Measurements from ENCODE around the gene TMPRSS12.
A peak's percentile ranks its signal among the peaks of the same experiment; 100 is the strongest.
"Not testable (repeated sequence)": the region's sequence is repeated elsewhere in the genome, so short reads cannot be mapped to it uniquely, and the experiment has no call there.

The TMPRSS12 gene

GRCh38 chr12:50924131-50924438, 81.4 kb downstream of the TMPRSS12 start:
- no peak overlapping the region for H3K4me3 ChIP-seq (ENCODE audit: low read depth, low read length)
- DNase-seq (ENCODE audit: low read depth), result no peak
- TF ChIP-seq CTCF (IDR thresholded peaks at IDR 0.05; ENCODE audit: low read depth, low read length, missing control alignments), result no peak

GRCh38 chr12:50924439-50925341, 82.0 kb downstream of the TMPRSS12 start:
- peak overlapping the region; percentile 63 for H3K4me3 ChIP-seq (ENCODE audit: low read depth, low read length)
- no peak for TF ChIP-seq CTCF (IDR thresholded peaks at IDR 0.05; ENCODE audit: low read depth, low read length, missing control alignments)
- peak; percentile 89 for DNase-seq (ENCODE audit: low read depth)

GRCh38 chr12:50925342-50925651, 82.6 kb downstream of the TMPRSS12 start:
- DNase-seq (ENCODE audit: low read depth), result no peak
- H3K4me3 ChIP-seq (ENCODE audit: low read depth, low read length), result peak overlapping the region; percentile 63
- no peak for TF ChIP-seq CTCF (IDR thresholded peaks at IDR 0.05; ENCODE audit: low read depth, low read length, missing control alignments)

GRCh38 chr12:50925920-50926319, 83.2 kb downstream of the TMPRSS12 start:
- no peak for DNase-seq (ENCODE audit: low read depth)
- TF ChIP-seq CTCF (IDR thresholded peaks at IDR 0.05; ENCODE audit: low read depth, low read length, missing control alignments), result no peak
- H3K4me3 ChIP-seq (ENCODE audit: low read depth, low read length), result peak overlapping the region; percentile 63

GRCh38 chr12:50926415-50926814, 83.7 kb downstream of the TMPRSS12 start:
- no peak for TF ChIP-seq CTCF (IDR thresholded peaks at IDR 0.05; ENCODE audit: low read depth, low read length, missing control alignments)
- DNase-seq (ENCODE audit: low read depth), result no peak
- peak overlapping the region; percentile 34 for H3K4me3 ChIP-seq (ENCODE audit: low read depth, low read length)

- peak overlapping the region; percentile 34 for H3K4me3 ChIP-seq (ENCODE audit: low read depth, low read length)
- not testable (repeated sequence) for DNase-seq (ENCODE audit: low read depth)
Observed at GRCh38 chr12:50926932-50927331, 84.2 kb downstream of the TMPRSS12 start.

- no peak for TF ChIP-seq CTCF (IDR thresholded peaks at IDR 0.05; ENCODE audit: low read depth, low read length, missing control alignments)
- DNase-seq (ENCODE audit: low read depth), result no peak
- H3K4me3 ChIP-seq (ENCODE audit: low read depth, low read length), result peak overlapping the region; percentile 34; the same call in 1 of the 2 replicates
Observed at GRCh38 chr12:50927356-50927755, 84.6 kb downstream of the TMPRSS12 start.

Data from GM12864 (cell line).